ENCODE results near the gene SHLD2.
"Not testable (repeated sequence)": the region's sequence is repeated elsewhere in the genome, so short reads cannot be mapped to it uniquely, and the experiment has no call there.

- not testable (repeated sequence) for TF ChIP-seq LEF1 (IDR thresholded peaks at IDR 0.05; ENCODE audit: borderline replicate concordance); SUZ12 (IDR thresholded peaks at IDR 0.05); SP1 (IDR thresholded peaks at IDR 0.05); FOXA1 (IDR thresholded peaks at IDR 0.05); L3MBTL2 (conservative IDR thresholded peaks at IDR 0.05); BHLHE40 (IDR thresholded peaks at IDR 0.05; ENCODE audit: borderline replicate concordance); FOXM1 (IDR thresholded peaks at IDR 0.05; ENCODE audit: borderline replicate concordance); ELF4 (IDR thresholded peaks at IDR 0.05); ZNF384 (IDR thresholded peaks at IDR 0.05)
Observed at GRCh38 chr10:87213806-87214205, 118.8 kb downstream of the SHLD2 start.

Measured in HEK293T (cell line).